Measurements from ENCODE around the gene HACE1. TPM values are rescaled to one million over a fixed set of nuclear protein-coding genes. Genes with fewer than 3 reads are reported as not detected.
"Not testable (repeated sequence)": the region's sequence is repeated elsewhere in the genome, so short reads cannot be mapped to it uniquely, and the experiment has no call there.

HACE1 gene
- total RNA-seq, 1 experiment from 2014 or later: 4.3 TPM

DNA sequence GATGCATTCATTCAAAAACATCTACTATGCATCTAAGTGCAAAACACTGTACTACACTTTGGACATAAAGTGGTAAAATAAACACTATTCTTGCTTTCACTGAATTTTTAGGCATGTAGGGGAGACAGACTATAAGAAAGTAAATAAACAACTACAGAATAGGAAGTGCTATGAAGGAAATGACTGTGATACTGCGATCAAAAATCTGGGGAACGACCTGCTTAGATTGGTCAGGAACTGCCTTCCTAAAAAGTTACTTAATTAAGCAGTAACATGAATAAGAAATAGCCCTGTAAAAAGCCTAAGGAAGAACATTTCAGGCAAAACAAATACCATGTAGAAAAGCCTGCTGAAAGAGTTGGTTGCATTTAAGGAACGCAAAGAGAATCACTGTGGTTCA lies 50.6 kb downstream of the HACE1 start:
- H3K4me3 ChIP-seq (ENCODE audit: low read length): no peak overlapping the region
- no peaks in the 10 kb centered on the region for H3K9me2 ChIP-seq (replicated peaks; ENCODE audit: low read length)
- H3K27me3 ChIP-seq (ENCODE audit: low read length): no peaks in the 10 kb centered on the region
- no peaks in the 10 kb centered on the region for H3K36me3 ChIP-seq (ENCODE audit: low read depth, low read length)
- POLR2A ChIA-PET (ENCODE audit: unreplicated experiment): no interaction called here
- BruUV-seq (replicated peaks): no TSS peak
- DNase-seq (no peak), ATAC-seq (no peak)
- no peak overlapping the region for H2AFZ ChIP-seq (ENCODE audit: low read length)
- no peaks in the 10 kb centered on the region for H3K79me2 ChIP-seq (ENCODE audit: low read length)
- no peaks in the 10 kb centered on the region for H4K20me1 ChIP-seq (ENCODE audit: low read length)
- no peaks in the 10 kb centered on the region for H3K4me1 ChIP-seq (ENCODE audit: insufficient read depth, low read length)
- TF ChIP-seq EZH2 (IDR thresholded peaks at IDR 0.05; ENCODE audit: low read length, unreplicated experiment): no peak
- no peak for TF ChIP-seq EZH2phosphoT487 (IDR thresholded peaks at IDR 0.05; ENCODE audit: borderline replicate concordance, low read length)
- TF ChIP-seq, protein P1, sequence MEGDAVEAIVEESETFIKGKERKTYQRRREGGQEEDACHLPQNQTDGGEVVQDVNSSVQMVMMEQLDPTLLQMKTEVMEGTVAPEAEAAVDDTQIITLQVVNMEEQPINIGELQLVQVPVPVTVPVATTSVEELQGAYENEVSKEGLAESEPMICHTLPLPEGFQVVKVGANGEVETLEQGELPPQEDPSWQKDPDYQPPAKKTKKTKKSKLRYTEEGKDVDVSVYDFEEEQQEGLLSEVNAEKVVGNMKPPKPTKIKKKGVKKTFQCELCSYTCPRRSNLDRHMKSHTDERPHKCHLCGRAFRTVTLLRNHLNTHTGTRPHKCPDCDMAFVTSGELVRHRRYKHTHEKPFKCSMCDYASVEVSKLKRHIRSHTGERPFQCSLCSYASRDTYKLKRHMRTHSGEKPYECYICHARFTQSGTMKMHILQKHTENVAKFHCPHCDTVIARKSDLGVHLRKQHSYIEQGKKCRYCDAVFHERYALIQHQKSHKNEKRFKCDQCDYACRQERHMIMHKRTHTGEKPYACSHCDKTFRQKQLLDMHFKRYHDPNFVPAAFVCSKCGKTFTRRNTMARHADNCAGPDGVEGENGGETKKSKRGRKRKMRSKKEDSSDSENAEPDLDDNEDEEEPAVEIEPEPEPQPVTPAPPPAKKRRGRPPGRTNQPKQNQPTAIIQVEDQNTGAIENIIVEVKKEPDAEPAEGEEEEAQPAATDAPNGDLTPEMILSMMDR (conservative IDR thresholded peaks at IDR 0.05; ENCODE audit: low read depth, low read length): no peak
- no peaks in the 10 kb centered on the region for H3F3A ChIP-seq (ENCODE audit: low read length, unreplicated experiment)
- no peak overlapping the region for H3K27ac ChIP-seq (ENCODE audit: low read length)
- H3K4me2 ChIP-seq (ENCODE audit: low read length): no peak overlapping the region
- CTCF ChIA-PET: no interaction called here
- no peak overlapping the region for H3K9ac ChIP-seq (ENCODE audit: low read length)
- intact Hi-C loops (cut with micrococcal nuclease): no loop called here
- H3K9me3 ChIP-seq (ENCODE audit: low read length): no peaks in the 10 kb centered on the region

DNA sequence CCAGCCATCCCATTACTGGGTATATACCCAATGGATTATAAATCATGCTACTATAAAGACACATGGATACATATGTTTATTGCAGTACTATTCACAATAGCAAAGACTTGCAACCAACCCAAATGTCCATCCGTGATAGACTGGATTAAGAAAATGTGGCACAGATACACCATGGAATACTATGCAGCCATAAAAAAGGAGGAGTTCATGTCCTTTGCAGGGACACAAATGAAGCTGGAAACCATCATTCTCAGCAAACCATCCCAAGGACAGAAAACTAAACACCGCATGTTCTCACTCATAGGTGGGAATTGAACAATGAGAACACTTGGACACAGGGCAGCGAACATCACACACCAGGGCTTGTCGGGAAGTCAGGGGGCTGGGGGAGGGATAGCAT lies 54.4 kb downstream of the HACE1 start:
- ATAC-seq; CTCF ChIA-PET; BruUV-seq (replicated peaks): not testable (repeated sequence)

DNA sequence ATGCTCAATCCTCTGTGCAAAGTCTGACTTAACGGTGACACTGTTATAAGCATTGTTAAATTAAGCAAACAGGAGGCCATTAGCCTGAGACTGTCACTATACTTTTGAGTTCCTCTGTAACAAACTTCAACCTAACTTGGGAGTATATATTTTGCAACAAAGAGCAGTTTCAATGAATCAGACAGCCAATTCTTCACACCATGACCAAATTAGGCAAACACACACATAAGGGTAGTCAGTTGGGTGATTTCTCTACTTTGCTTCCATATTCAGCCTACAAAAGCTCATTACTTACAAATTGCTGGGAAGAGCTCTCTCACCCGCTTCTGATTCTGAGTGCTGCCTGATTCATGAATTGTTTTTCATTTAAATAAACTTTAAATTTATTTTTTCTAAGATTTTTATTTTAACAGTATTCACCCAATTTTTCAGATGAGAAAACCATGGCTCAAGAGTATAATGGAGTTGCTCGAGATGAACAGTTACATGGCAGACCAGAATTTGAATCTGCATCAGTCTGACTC lies 60.5 kb downstream of the HACE1 start:
- CTCF ChIA-PET: no interaction called here
- no peaks in the 10 kb centered on the region for H3K27me3 ChIP-seq (ENCODE audit: low read length)
- H3K4me2 ChIP-seq (ENCODE audit: low read length): no peak overlapping the region
- intact Hi-C loops (cut with micrococcal nuclease): loop anchor here (10.0 kb wide), 1 partner anchor 146 kb away; no protein-coding TSS in a partner anchor
- no peaks in the 10 kb centered on the region for H3K4me1 ChIP-seq (ENCODE audit: insufficient read depth, low read length)
- H4K20me1 ChIP-seq (ENCODE audit: low read length): no peaks in the 10 kb centered on the region
- H3K36me3 ChIP-seq (ENCODE audit: low read depth, low read length): no peaks in the 10 kb centered on the region
- H3K9ac ChIP-seq (ENCODE audit: low read length): no peak overlapping the region
- TF ChIP-seq EZH2 (IDR thresholded peaks at IDR 0.05; ENCODE audit: low read length, unreplicated experiment): no peak
- TF ChIP-seq, protein P1 (conservative IDR thresholded peaks at IDR 0.05; ENCODE audit: low read depth, low read length): no peak
- no peak for TF ChIP-seq EZH2phosphoT487 (IDR thresholded peaks at IDR 0.05; ENCODE audit: borderline replicate concordance, low read length)
- no peaks in the 10 kb centered on the region for H3K9me2 ChIP-seq (replicated peaks; ENCODE audit: low read length)
- ATAC-seq (no peak), DNase-seq (no peak)
- no TSS peak for BruUV-seq (replicated peaks)
- no peaks in the 10 kb centered on the region for H3K79me2 ChIP-seq (ENCODE audit: low read length)
- POLR2A ChIA-PET (ENCODE audit: unreplicated experiment): no interaction called here
- no peak overlapping the region for H3K4me3 ChIP-seq (ENCODE audit: low read length)
- no peaks in the 10 kb centered on the region for H3F3A ChIP-seq (ENCODE audit: low read length, unreplicated experiment)
- H3K9me3 ChIP-seq (ENCODE audit: low read length): no peaks in the 10 kb centered on the region
- H2AFZ ChIP-seq (ENCODE audit: low read length): no peak overlapping the region
- no peak overlapping the region for H3K27ac ChIP-seq (ENCODE audit: low read length)

More for the DNA sequence above, 54.4 kb downstream of the HACE1 start:
- H3F3A ChIP-seq (ENCODE audit: low read length, unreplicated experiment); H3K9me2 ChIP-seq (replicated peaks; ENCODE audit: low read length); POLR2A ChIA-PET (ENCODE audit: unreplicated experiment); H3K9ac ChIP-seq (ENCODE audit: low read length); H3K4me1 ChIP-seq (ENCODE audit: insufficient read depth, low read length); H3K9me3 ChIP-seq (ENCODE audit: low read length); H2AFZ ChIP-seq (ENCODE audit: low read length); H3K79me2 ChIP-seq (ENCODE audit: low read length); H3K27ac ChIP-seq (ENCODE audit: low read length); H3K27me3 ChIP-seq (ENCODE audit: low read length); H3K4me3 ChIP-seq (ENCODE audit: low read length); H3K36me3 ChIP-seq (ENCODE audit: low read depth, low read length); DNase-seq; H4K20me1 ChIP-seq (ENCODE audit: low read length); H3K4me2 ChIP-seq (ENCODE audit: low read length); intact Hi-C loops (cut with micrococcal nuclease): not testable (repeated sequence)

Data from PC-3 (cell line).